Uterus (tissue), 2 donors: ENCODE results near the gene HDAC5.

Experiments
- CTCF ChIP-seq, 4 experiments: fragments of 200-600 bp in 2 of 4; fragments of 450-650 bp in 2 of 4; sonication (generic) in 2 of 4; IDR thresholded peaks; one replicate each; pipeline ENCODE4 v1.5.1; 2016 to 2019; ENCODE audit warnings: antibody characterized with exemption in 4 of 4, mild to moderate bottlenecking in 2 of 4, moderate library complexity in 1 of 4
- POLR2A ChIP-seq, 2 donors: fragments of 450-650 bp; IDR thresholded peaks; one replicate each; pipeline ENCODE4 v1.6.1; 2016; ENCODE audit warnings: antibody characterized with exemption in 2 of 2, mild to moderate bottlenecking in 1 of 2, moderate library complexity in 1 of 2

GRCh38 chr17:44045486-44045885 lies 78.0 kb downstream of the HDAC5 start:
- TF ChIP-seq CTCF (IDR thresholded peaks at IDR 0.05) (no peak), POLR2A (IDR thresholded peaks at IDR 0.05) (no peak)
